WTC11 (cell line): ENCODE results near the gene ZNF574.

Experiments used
- FOXJ3 ChIP-seq: sonication (generic); formaldehyde crosslinking; IDR thresholded peaks from 2 replicates; pipeline ENCODE4 v1.9.0; 2021; ENCODE audit warnings: missing genetic modification reagents, mild to moderate bottlenecking, borderline replicate concordance
- JAZF1 ChIP-seq: fragments of 250-450 bp; sonication (Bioruptor Pico); IDR thresholded peaks from 2 replicates; pipeline ENCODE4 v1.9.0; 2021; ENCODE audit warnings: moderate library complexity, mild to moderate bottlenecking, inconsistent platforms
- JUN ChIP-seq: sonication (generic); formaldehyde crosslinking; IDR thresholded peaks from 2 replicates; pipeline ENCODE4 v1.8.0; 2023; ENCODE audit warnings: mild to moderate bottlenecking, missing genetic modification reagents
- MXD4 ChIP-seq: fragments of 250-450 bp; sonication (Bioruptor Pico); IDR thresholded peaks from 2 replicates; pipeline ENCODE4 v1.8.0; 2021; ENCODE audit warnings: mild to moderate bottlenecking, moderate library complexity, borderline replicate concordance
- NFYB ChIP-seq: sonication (generic); formaldehyde crosslinking; conservative IDR thresholded peaks from 2 replicates; pipeline ENCODE4 v1.8.0; 2022; ENCODE audit warnings: low read depth, missing genetic modification reagents
- ZNF138 ChIP-seq: sonication (generic); formaldehyde crosslinking; conservative IDR thresholded peaks from 2 replicates; pipeline ENCODE4 v1.8.1; 2022; ENCODE audit warnings: mild to moderate bottlenecking, moderate library complexity, missing genetic modification reagents
- TF ChIP-seq, protein P1 (sequence below): fragments of 200-600 bp; IDR thresholded peaks from 2 replicates; pipeline ENCODE4 v1.8.0; 2022; ENCODE audit warnings: antibody characterized with exemption
- TF ChIP-seq, protein P2 (sequence below): sonication (generic); formaldehyde crosslinking; IDR thresholded peaks from 2 replicates; pipeline ENCODE4 v1.8.0; 2023; ENCODE audit warnings: missing genetic modification reagents
- TF ChIP-seq, protein P3 (sequence below): sonication (generic); formaldehyde crosslinking; IDR thresholded peaks from 2 replicates; pipeline ENCODE4 v1.8.1; 2022; ENCODE audit warnings: low read depth, mild to moderate bottlenecking, moderate library complexity, missing genetic modification reagents, borderline replicate concordance
- TF ChIP-seq, protein P4 (sequence below): sonication (generic); formaldehyde crosslinking; conservative IDR thresholded peaks from 2 replicates; pipeline ENCODE4 v1.8.1; 2023; ENCODE audit warnings: mild to moderate bottlenecking, low read depth, missing genetic modification reagents, moderate library complexity

DNA sequence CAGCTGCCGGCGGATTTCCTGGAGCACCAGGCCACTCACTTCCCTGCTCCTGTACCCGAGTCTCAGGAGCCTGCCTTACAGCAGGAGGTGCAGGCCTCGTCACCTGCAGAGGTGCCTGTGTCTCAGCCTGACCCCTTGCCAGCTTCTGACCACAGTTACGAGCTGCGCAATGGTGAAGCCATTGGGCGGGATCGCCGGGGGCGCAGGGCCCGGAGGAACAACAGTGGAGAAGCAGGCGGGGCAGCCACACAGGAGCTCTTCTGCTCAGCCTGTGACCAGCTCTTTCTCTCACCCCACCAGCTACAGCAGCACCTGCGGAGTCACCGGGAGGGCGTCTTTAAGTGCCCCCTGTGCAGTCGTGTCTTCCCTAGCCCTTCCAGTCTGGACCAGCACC lies 3.3 kb downstream of the ZNF574 start:
- TF ChIP-seq, protein P1, sequence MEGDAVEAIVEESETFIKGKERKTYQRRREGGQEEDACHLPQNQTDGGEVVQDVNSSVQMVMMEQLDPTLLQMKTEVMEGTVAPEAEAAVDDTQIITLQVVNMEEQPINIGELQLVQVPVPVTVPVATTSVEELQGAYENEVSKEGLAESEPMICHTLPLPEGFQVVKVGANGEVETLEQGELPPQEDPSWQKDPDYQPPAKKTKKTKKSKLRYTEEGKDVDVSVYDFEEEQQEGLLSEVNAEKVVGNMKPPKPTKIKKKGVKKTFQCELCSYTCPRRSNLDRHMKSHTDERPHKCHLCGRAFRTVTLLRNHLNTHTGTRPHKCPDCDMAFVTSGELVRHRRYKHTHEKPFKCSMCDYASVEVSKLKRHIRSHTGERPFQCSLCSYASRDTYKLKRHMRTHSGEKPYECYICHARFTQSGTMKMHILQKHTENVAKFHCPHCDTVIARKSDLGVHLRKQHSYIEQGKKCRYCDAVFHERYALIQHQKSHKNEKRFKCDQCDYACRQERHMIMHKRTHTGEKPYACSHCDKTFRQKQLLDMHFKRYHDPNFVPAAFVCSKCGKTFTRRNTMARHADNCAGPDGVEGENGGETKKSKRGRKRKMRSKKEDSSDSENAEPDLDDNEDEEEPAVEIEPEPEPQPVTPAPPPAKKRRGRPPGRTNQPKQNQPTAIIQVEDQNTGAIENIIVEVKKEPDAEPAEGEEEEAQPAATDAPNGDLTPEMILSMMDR: no peak
- no peak for TF ChIP-seq FOXJ3 (CRISPR knock-in tag)
- TF ChIP-seq, protein P2, sequence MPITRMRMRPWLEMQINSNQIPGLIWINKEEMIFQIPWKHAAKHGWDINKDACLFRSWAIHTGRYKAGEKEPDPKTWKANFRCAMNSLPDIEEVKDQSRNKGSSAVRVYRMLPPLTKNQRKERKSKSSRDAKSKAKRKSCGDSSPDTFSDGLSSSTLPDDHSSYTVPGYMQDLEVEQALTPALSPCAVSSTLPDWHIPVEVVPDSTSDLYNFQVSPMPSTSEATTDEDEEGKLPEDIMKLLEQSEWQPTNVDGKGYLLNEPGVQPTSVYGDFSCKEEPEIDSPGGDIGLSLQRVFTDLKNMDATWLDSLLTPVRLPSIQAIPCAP (CRISPR knock-in tag): no peak
- no peak for TF ChIP-seq JAZF1 (CRISPR knock-in tag)
- no peak for TF ChIP-seq ZNF138
- TF ChIP-seq NFYB: no peak
- TF ChIP-seq JUN (CRISPR knock-in tag): no peak
- TF ChIP-seq MXD4 (CRISPR knock-in tag): no peak
- TF ChIP-seq, protein P3, sequence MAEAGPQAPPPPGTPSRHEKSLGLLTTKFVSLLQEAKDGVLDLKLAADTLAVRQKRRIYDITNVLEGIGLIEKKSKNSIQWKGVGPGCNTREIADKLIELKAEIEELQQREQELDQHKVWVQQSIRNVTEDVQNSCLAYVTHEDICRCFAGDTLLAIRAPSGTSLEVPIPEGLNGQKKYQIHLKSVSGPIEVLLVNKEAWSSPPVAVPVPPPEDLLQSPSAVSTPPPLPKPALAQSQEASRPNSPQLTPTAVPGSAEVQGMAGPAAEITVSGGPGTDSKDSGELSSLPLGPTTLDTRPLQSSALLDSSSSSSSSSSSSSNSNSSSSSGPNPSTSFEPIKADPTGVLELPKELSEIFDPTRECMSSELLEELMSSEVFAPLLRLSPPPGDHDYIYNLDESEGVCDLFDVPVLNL: no peak
- TF ChIP-seq, protein P4, sequence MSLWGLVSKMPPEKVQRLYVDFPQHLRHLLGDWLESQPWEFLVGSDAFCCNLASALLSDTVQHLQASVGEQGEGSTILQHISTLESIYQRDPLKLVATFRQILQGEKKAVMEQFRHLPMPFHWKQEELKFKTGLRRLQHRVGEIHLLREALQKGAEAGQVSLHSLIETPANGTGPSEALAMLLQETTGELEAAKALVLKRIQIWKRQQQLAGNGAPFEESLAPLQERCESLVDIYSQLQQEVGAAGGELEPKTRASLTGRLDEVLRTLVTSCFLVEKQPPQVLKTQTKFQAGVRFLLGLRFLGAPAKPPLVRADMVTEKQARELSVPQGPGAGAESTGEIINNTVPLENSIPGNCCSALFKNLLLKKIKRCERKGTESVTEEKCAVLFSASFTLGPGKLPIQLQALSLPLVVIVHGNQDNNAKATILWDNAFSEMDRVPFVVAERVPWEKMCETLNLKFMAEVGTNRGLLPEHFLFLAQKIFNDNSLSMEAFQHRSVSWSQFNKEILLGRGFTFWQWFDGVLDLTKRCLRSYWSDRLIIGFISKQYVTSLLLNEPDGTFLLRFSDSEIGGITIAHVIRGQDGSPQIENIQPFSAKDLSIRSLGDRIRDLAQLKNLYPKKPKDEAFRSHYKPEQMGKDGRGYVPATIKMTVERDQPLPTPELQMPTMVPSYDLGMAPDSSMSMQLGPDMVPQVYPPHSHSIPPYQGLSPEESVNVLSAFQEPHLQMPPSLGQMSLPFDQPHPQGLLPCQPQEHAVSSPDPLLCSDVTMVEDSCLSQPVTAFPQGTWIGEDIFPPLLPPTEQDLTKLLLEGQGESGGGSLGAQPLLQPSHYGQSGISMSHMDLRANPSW (CRISPR knock-in tag): no peak
